SK-N-SH (cell line): ENCODE data around the gene EPB41L2. TPM values are rescaled to one million over a fixed set of nuclear protein-coding genes. Genes with fewer than 3 reads are reported as not detected.

Source experiments
- CTCF ChIA-PET: fragments of 300-600, 350-600 bp; formaldehyde crosslinking; extraction: SDS; loops from one replicate; lab custom pipeline; 2021; lab: Yijun Ruan, JAX
- POLR2A ChIA-PET: fragments of 350-600 bp; sonication (Branson Sonifier 250); formaldehyde crosslinking; extraction: SDS; loops from one replicate; lab custom pipeline; 2020; ENCODE audit warnings: antibody characterized with exemption, inconsistent platforms; lab: Yijun Ruan, JAX
- DNase-seq: peaks from one replicate; pipeline ENCODE4 v3.0.0; 2012
- H2AFZ ChIP-seq: fragments of 200-600 bp; sonication (generic); 2 replicates; pipeline ENCODE4 v1.8.1; 2016; ENCODE audit warnings: antibody characterized with exemption, mild to moderate bottlenecking, low read depth
- H3F3A ChIP-seq: fragments of 200-600 bp; sonication (generic); replicated peaks from 2 replicates; pipeline ENCODE3; 2016; ENCODE audit warnings: antibody characterized with exemption, mild to moderate bottlenecking; ENCODE audit not compliant: insufficient read depth
- H3K27ac ChIP-seq, 2 experiments: fragments of 200-500 bp in 1 of 2; fragments of 200-600 bp in 1 of 2; sonication (Bioruptor generic) in 1 of 2; sonication (generic), shearing (Covaris generic) in 1 of 2; 2 replicates each; pipeline versions ENCODE4 v1.5.1 to v1.6.1; 2014 to 2016; ENCODE audit warnings: low read depth in 2 of 2, inconsistent platforms in 1 of 2, low read length in 1 of 2, mild to moderate bottlenecking in 1 of 2, mixed read lengths in 1 of 2
- H3K27me3 ChIP-seq: fragments of 200-600 bp; sonication (generic), shearing (Covaris generic); 2 replicates; pipeline ENCODE4 v1.6.1; 2016; ENCODE audit warnings: mixed run types; ENCODE audit not compliant: insufficient read depth
- H3K36me3 ChIP-seq, 2 experiments: fragments of 200-500 bp in 1 of 2; fragments of 200-600 bp in 1 of 2; sonication (Bioruptor generic) in 1 of 2; sonication (generic) in 1 of 2; replicated peaks in 1 of 2; 2 replicates each; pipeline versions ENCODE3 to v1.5.1; 2014 to 2016; ENCODE audit warnings: low read length in 1 of 2, mild to moderate bottlenecking in 1 of 2; ENCODE audit not compliant: insufficient read depth in 2 of 2, control insufficient read depth in 1 of 2
- H3K4me1 ChIP-seq, 2 experiments: fragments of 200-500 bp in 1 of 2; fragments of 200-600 bp in 1 of 2; sonication (Bioruptor generic) in 1 of 2; sonication (generic), shearing (Covaris generic) in 1 of 2; 2 replicates each; pipeline versions ENCODE4 v1.5.1 to v1.6.1; 2014 to 2016; ENCODE audit warnings: low read depth in 1 of 2, low read length in 1 of 2, mixed run types in 1 of 2; ENCODE audit not compliant: insufficient read depth in 2 of 2, control insufficient read depth in 1 of 2
- H3K4me2 ChIP-seq: fragments of 200-600 bp; sonication (generic), shearing (Covaris generic); 2 replicates; pipeline ENCODE4 v1.6.1; 2017; ENCODE audit warnings: mixed run types
- H3K4me3 ChIP-seq, 2 experiments: fragments of 200-500 bp in 1 of 2; fragments of 200-600 bp in 1 of 2; sonication (Bioruptor generic) in 1 of 2; sonication (generic), shearing (Covaris generic) in 1 of 2; 2 replicates each; pipeline versions ENCODE4 v1.5.1 to v1.8.1; 2014 to 2016; ENCODE audit warnings: low read depth in 2 of 2, inconsistent platforms in 1 of 2, low read length in 1 of 2, mild to moderate bottlenecking in 1 of 2, mixed read lengths in 1 of 2, moderate library complexity in 1 of 2
- H3K79me2 ChIP-seq: fragments of 200-600 bp; sonication (generic); 2 replicates; pipeline ENCODE4 v1.8.1; 2017; ENCODE audit warnings: mild to moderate bottlenecking; ENCODE audit not compliant: insufficient read depth
- H3K9ac ChIP-seq: fragments of 200-600 bp; sonication (generic); 2 replicates; pipeline ENCODE4 v1.6.1; 2017; ENCODE audit warnings: mixed run types
- H3K9me2 ChIP-seq: fragments of 200-600 bp; sonication (generic); 2 replicates; pipeline ENCODE4 v1.6.1; 2017; ENCODE audit warnings: mixed run types
- H3K9me3 ChIP-seq: fragments of 200-600 bp; sonication (generic); 2 replicates; pipeline ENCODE4 v1.6.1; 2017; ENCODE audit warnings: mixed run types, mild to moderate bottlenecking, moderate library complexity
- H4K20me1 ChIP-seq: fragments of 200-600 bp; sonication (generic); 2 replicates; pipeline ENCODE4 v1.6.1; 2017; ENCODE audit warnings: mild to moderate bottlenecking, mixed run types; ENCODE audit not compliant: insufficient read depth
- ELF1 ChIP-seq: IDR thresholded peaks from 2 replicates; pipeline ENCODE4 v1.4.0; 2012
- FOXM1 ChIP-seq: IDR thresholded peaks from 2 replicates; pipeline ENCODE4 v1.4.0; 2012; ENCODE audit warnings: low read depth, mild to moderate bottlenecking
- GABPA ChIP-seq: IDR thresholded peaks from 2 replicates; pipeline ENCODE4 v1.4.0; 2012; ENCODE audit warnings: low read depth, mild to moderate bottlenecking
- MXI1 ChIP-seq: IDR thresholded peaks from 2 replicates; pipeline ENCODE4 v1.6.1; 2012; ENCODE audit warnings: mild to moderate bottlenecking, low read depth, low read length, improper control_type of control experiment
- NFIC ChIP-seq: IDR thresholded peaks from 2 replicates; pipeline ENCODE4 v1.4.0; 2012; ENCODE audit warnings: borderline replicate concordance
- PBX3 ChIP-seq: IDR thresholded peaks from 2 replicates; pipeline ENCODE4; 2012
- POLR2AphosphoS5 ChIP-seq: IDR thresholded peaks from 2 replicates; pipeline ENCODE4 v1.6.1; 2012; ENCODE audit warnings: low read depth, low read length
- REST ChIP-seq: IDR thresholded peaks from 2 replicates; pipeline ENCODE4 v1.6.1; 2012; ENCODE audit warnings: mild to moderate bottlenecking, low read depth, low read length, moderate library complexity
- RFX5 ChIP-seq: IDR thresholded peaks from 2 replicates; pipeline ENCODE4 v1.6.1; 2012; ENCODE audit warnings: mild to moderate bottlenecking, improper control_type of control experiment, low read length
- RXRA ChIP-seq: IDR thresholded peaks from 2 replicates; pipeline ENCODE4 v1.4.0; 2012; ENCODE audit warnings: low read depth, mild to moderate bottlenecking, borderline replicate concordance
- TAF1 ChIP-seq: IDR thresholded peaks from 2 replicates; pipeline ENCODE4 v1.6.1; 2012; ENCODE audit warnings: low read depth, mild to moderate bottlenecking, low read length, moderate library complexity, borderline replicate concordance
- TCF12 ChIP-seq: IDR thresholded peaks from 2 replicates; pipeline ENCODE4 v1.4.0; 2012
- USF1 ChIP-seq: IDR thresholded peaks from 2 replicates; pipeline ENCODE4 v1.4.0; 2012; ENCODE audit warnings: low read depth, borderline replicate concordance
- USF2 ChIP-seq: fragments of 150-350 bp; IDR thresholded peaks from 2 replicates; pipeline ENCODE4 v1.6.1; 2017; ENCODE audit warnings: antibody characterized with exemption, low read length, low read depth, borderline replicate concordance
- WGBS: methylation state at CpG from one replicate; pipeline ENCODE4 v1.1.6; 2017; ENCODE audit warnings: low lambda C conversion rate; 5-methylcytosine and 5-hydroxymethylcytosine counted together
- polyA plus RNA-seq, 3 experiments: library from polyadenylated mRNA; depleted of rRNA; stranded (reverse); fragments of >200 nt; gene quantifications; 2 replicates each; pipeline ENCODE4 v1.2.3, GENCODE V29; 2012
- TF ChIP-seq, protein P1 (sequence below): IDR thresholded peaks from 2 replicates; pipeline ENCODE4 v1.4.0; 2012; ENCODE audit warnings: low read depth, borderline replicate concordance

EPB41L2 gene
- polyA plus RNA-seq, 1 of the 3 experiments (the other 2 are of a cell fraction), result 1.4 TPM

DNA sequence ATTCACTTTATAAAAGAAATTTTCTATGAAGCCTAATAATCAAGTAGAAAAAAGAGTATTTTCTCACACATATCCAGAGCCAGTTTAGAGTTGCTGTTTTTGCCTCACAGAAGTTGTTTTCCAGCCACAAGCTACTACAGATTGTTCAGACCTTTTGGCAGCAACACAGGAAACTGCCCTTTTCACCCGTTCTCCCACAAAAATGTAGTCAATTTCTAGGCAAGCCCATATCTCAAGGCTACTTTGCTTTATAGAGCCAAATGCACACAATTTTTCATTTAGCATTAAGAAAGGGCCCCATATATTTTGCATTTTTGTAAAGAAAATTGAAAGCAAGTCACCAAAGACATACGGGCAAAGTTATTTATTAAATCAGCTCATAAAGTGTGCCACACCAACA is 49.5 kb downstream of the EPB41L2 start:
- Histone ChIP-seq H3K9me2 (no peaks in the 10 kb centered on the region), H3K36me3 (no peaks in the 10 kb centered on the region), H3K4me3 (no peak overlapping the region), H3K27ac (no peak overlapping the region), H4K20me1 (no peaks in the 10 kb centered on the region), H3K9me3 (no peaks in the 10 kb centered on the region), H3K79me2 (no peaks in the 10 kb centered on the region), H3K4me2 (no peak overlapping the region), H2AFZ (no peak overlapping the region), H3K9ac (no peak overlapping the region), H3F3A (no peaks in the 10 kb centered on the region), H3K27me3 (no peaks in the 10 kb centered on the region), H3K4me1 (no peaks in the 10 kb centered on the region)
- no peak for DNase-seq
- WGBS, result 5% methylated on average over 2 of the region's 2 CpGs
- CTCF ChIA-PET, result no interaction called here
- TF ChIP-seq RFX5 (no peak), USF1 (no peak), USF2 (no peak), RXRA (no peak), POLR2AphosphoS5 (no peak), ELF1 (no peak), TAF1 (no peak), TCF12 (no peak), MXI1 (no peak), NFIC (no peak), PBX3 (no peak), FOXM1 (no peak), REST (no peak), GABPA (no peak)
- TF ChIP-seq, protein P1, sequence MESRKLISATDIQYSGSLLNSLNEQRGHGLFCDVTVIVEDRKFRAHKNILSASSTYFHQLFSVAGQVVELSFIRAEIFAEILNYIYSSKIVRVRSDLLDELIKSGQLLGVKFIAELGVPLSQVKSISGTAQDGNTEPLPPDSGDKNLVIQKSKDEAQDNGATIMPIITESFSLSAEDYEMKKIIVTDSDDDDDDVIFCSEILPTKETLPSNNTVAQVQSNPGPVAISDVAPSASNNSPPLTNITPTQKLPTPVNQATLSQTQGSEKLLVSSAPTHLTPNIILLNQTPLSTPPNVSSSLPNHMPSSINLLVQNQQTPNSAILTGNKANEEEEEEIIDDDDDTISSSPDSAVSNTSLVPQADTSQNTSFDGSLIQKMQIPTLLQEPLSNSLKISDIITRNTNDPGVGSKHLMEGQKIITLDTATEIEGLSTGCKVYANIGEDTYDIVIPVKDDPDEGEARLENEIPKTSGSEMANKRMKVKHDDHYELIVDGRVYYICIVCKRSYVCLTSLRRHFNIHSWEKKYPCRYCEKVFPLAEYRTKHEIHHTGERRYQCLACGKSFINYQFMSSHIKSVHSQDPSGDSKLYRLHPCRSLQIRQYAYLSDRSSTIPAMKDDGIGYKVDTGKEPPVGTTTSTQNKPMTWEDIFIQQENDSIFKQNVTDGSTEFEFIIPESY, result no peak
- POLR2A ChIA-PET, result no interaction called here
